Brain microvascular endothelial cell (primary cell): ENCODE data around the gene SPAG16.

Source experiments
- DNase-seq: peaks from one replicate; pipeline ENCODE4 v3.0.0-alpha.2; 2020
- H3K27ac ChIP-seq: fragments of 250-450 bp; sonication (Bioruptor Pico); 2 replicates; pipeline ENCODE4 v1.5.1; 2020; ENCODE audit warnings: mild to moderate bottlenecking, moderate library complexity
- H3K27me3 ChIP-seq: fragments of 250-450 bp; sonication (Bioruptor Pico); replicated peaks from 2 replicates; pipeline ENCODE4 v1.5.1; 2020; ENCODE audit warnings: mild to moderate bottlenecking
- H3K36me3 ChIP-seq: fragments of 250-450 bp; sonication (Bioruptor Pico); replicated peaks from 2 replicates; pipeline ENCODE4 v1.5.1; 2020; ENCODE audit warnings: mild to moderate bottlenecking
- H3K4me3 ChIP-seq: 2 replicates; pipeline ENCODE4 v1.5.1; 2011; ENCODE audit warnings: low read depth, mild to moderate bottlenecking, control low read depth, low read length, moderate library complexity
- CTCF ChIP-seq: IDR thresholded peaks from 2 replicates; pipeline ENCODE4 v1.5.1; 2011; ENCODE audit warnings: low read depth, mild to moderate bottlenecking, moderate library complexity, low read length, control low read depth, inconsistent platforms; ENCODE audit errors: missing control alignments
- in situ Hi-C: cut with HindIII; loops from 2 replicates; pipeline ENCODE4 v1.10.0; 2017; ENCODE audit warnings: low sequenced_read_pairs, low pct_ligation_motif_present

Gene SPAG16

GRCh38 chr2:214029190-214029589 lies 744.9 kb downstream of the SPAG16 start:
- H3K36me3 ChIP-seq = no peaks in the 10 kb centered on the region
- H3K27me3 ChIP-seq = no peaks in the 10 kb centered on the region
- no peak for DNase-seq
- H3K4me3 ChIP-seq = no peak overlapping the region
- in situ Hi-C loops = no loop called here
- no peak for TF ChIP-seq CTCF
- no peak overlapping the region for H3K27ac ChIP-seq

GRCh38 chr2:214031566-214031965 lies 747.3 kb downstream of the SPAG16 start:
- in situ Hi-C loops = no loop called here
- H3K27ac ChIP-seq = no peak overlapping the region
- no peak for DNase-seq
- no peaks in the 10 kb centered on the region for H3K36me3 ChIP-seq
- H3K27me3 ChIP-seq = no peaks in the 10 kb centered on the region
- no peak for TF ChIP-seq CTCF
- H3K4me3 ChIP-seq = no peak overlapping the region

GRCh38 chr2:214034417-214034816 lies 750.2 kb downstream of the SPAG16 start:
- TF ChIP-seq CTCF = no peak
- DNase-seq = no peak
- Histone ChIP-seq H3K36me3 (no peaks in the 10 kb centered on the region), H3K27ac (no peak overlapping the region), H3K4me3 (no peak overlapping the region), H3K27me3 (no peaks in the 10 kb centered on the region)
- in situ Hi-C loops = no loop called here

- no peak overlapping the region for H3K27ac ChIP-seq
- no peaks in the 10 kb centered on the region for H3K36me3 ChIP-seq
- no peak overlapping the region for H3K4me3 ChIP-seq
- no peaks in the 10 kb centered on the region for H3K27me3 ChIP-seq
- TF ChIP-seq CTCF = no peak
- DNase-seq = no peak
- in situ Hi-C loops = no loop called here
Observed at GRCh38 chr2:214035091-214035852, 751.0 kb downstream of the SPAG16 start.

GRCh38 chr2:214035921-214036320 lies 751.7 kb downstream of the SPAG16 start:
- DNase-seq = no peak
- H3K4me3 ChIP-seq = no peak overlapping the region
- no peaks in the 10 kb centered on the region for H3K27me3 ChIP-seq
- in situ Hi-C loops = no loop called here
- TF ChIP-seq CTCF = no peak
- H3K27ac ChIP-seq = no peak overlapping the region
- H3K36me3 ChIP-seq = no peaks in the 10 kb centered on the region

- in situ Hi-C loops = no loop called here
Observed at GRCh38 chr2:214038186-214038585, 753.9 kb downstream of the SPAG16 start.

More at GRCh38 chr2:214038186-214038585, 753.9 kb downstream of the SPAG16 start:
- no peak overlapping the region for H3K27ac ChIP-seq
- H3K27me3 ChIP-seq = no peaks in the 10 kb centered on the region
- H3K4me3 ChIP-seq = no peak overlapping the region
- no peak for TF ChIP-seq CTCF
- no peaks in the 10 kb centered on the region for H3K36me3 ChIP-seq
- no peak for DNase-seq
